H7 (cell line): Measurements from ENCODE around the gene SUOX. TPM values are rescaled to one million over a fixed set of nuclear protein-coding genes. Genes with fewer than 3 reads are reported as not detected.
"Not testable (repeated sequence)": the region's sequence is repeated elsewhere in the genome, so short reads cannot be mapped to it uniquely, and the experiment has no call there.

Source experiments
- DNase-seq: peaks from one replicate; pipeline ENCODE4 v3.0.0; 2012
- H3K27me3 ChIP-seq: 2 replicates; pipeline ENCODE4 v1.6.0; 2011; ENCODE audit warnings: mild to moderate bottlenecking, low read length; ENCODE audit not compliant: control insufficient read depth, insufficient read depth
- H3K36me3 ChIP-seq: replicated peaks from 2 replicates; pipeline ENCODE4 v1.5.1; 2011; ENCODE audit warnings: low read length; ENCODE audit not compliant: control insufficient read depth, insufficient read depth
- H3K4me3 ChIP-seq: 2 replicates; pipeline ENCODE4 v1.5.1; 2011; ENCODE audit warnings: low read depth, mild to moderate bottlenecking, control low read depth, low read length, moderate library complexity; ENCODE audit not compliant: insufficient read depth
- total RNA-seq: library from RNA; depleted of rRNA; stranded (reverse); fragments of >200 nt; shearing (Covaris generic); gene quantifications from 2 replicates; pipeline ENCODE4 v1.2.3, GENCODE V29; 2014

Gene SUOX
- total RNA-seq, 1 experiment from 2014 or later: 27.2 TPM

- Histone ChIP-seq H3K27me3 (no peaks in the 10 kb centered on the region), H3K4me3 (peak within 1 kb of the TSS; percentile 88), H3K36me3 (peaks cover 10% of the 10 kb centered on the region)
- DNase-seq: peak; percentile 96
These were observed 23.3 kb upstream of the SUOX start, which contains the start of gene RAB5B for GRCh38 chr12:55973599-55974307. RAB5B (plus strand) TSS chr12:55974078; CDS start chr12:55986961, 12,883 bp downstream.

- H3K27me3 ChIP-seq: no peaks in the 10 kb centered on the region
- peak; percentile 80 for DNase-seq
- peak overlapping the region; percentile 88 for H3K4me3 ChIP-seq
- H3K36me3 ChIP-seq: peaks cover 10% of the 10 kb centered on the region
These were observed 22.8 kb upstream of the SUOX start for GRCh38 chr12:55974308-55974730.

GRCh38 chr12:55978393-55978792 is 18.7 kb upstream of the SUOX start:
- Histone ChIP-seq H3K27me3 (no peaks in the 10 kb centered on the region), H3K36me3 (peaks cover 2% of the 10 kb centered on the region), H3K4me3 (no peak overlapping the region)
- no peak for DNase-seq

GRCh38 chr12:55979069-55979468 is 18.0 kb upstream of the SUOX start:
- Histone ChIP-seq H3K36me3 (peaks cover 2% of the 10 kb centered on the region), H3K27me3 (no peaks in the 10 kb centered on the region), H3K4me3 (no peak overlapping the region)
- DNase-seq: no peak

GRCh38 chr12:55981882-55982281 is 15.2 kb upstream of the SUOX start:
- not testable (repeated sequence) for H3K36me3 ChIP-seq, H3K27me3 ChIP-seq, H3K4me3 ChIP-seq, DNase-seq

- Histone ChIP-seq H3K36me3 (peaks cover 2% of the 10 kb centered on the region), H3K27me3 (no peaks in the 10 kb centered on the region), H3K4me3 (no peak overlapping the region)
- DNase-seq: no peak
These were observed 14.6 kb upstream of the SUOX start for GRCh38 chr12:55982319-55982936.

GRCh38 chr12:55983232-55983842 is 13.7 kb upstream of the SUOX start:
- no peak for DNase-seq
- H3K36me3 ChIP-seq: peaks cover 2% of the 10 kb centered on the region
- no peaks in the 10 kb centered on the region for H3K27me3 ChIP-seq
- H3K4me3 ChIP-seq: no peak overlapping the region

GRCh38 chr12:55984861-55985260 is 12.2 kb upstream of the SUOX start:
- no peak for DNase-seq
- Histone ChIP-seq H3K36me3 (peaks cover 7% of the 10 kb centered on the region), H3K27me3 (no peaks in the 10 kb centered on the region), H3K4me3 (no peak overlapping the region)

GRCh38 chr12:55985341-55985740 is 11.7 kb upstream of the SUOX start:
- H3K4me3 ChIP-seq: no peak overlapping the region
- DNase-seq: no peak
- H3K36me3 ChIP-seq: peaks cover 9% of the 10 kb centered on the region
- H3K27me3 ChIP-seq: no peaks in the 10 kb centered on the region

GRCh38 chr12:55985976-55986375 is 11.1 kb upstream of the SUOX start:
- H3K4me3 ChIP-seq, H3K27me3 ChIP-seq, DNase-seq: not testable (repeated sequence)
- H3K36me3 ChIP-seq: peaks cover 15% of the 10 kb centered on the region

GRCh38 chr12:55991110-55991509 is 6.0 kb upstream of the SUOX start:
- Histone ChIP-seq H3K4me3 (no peak overlapping the region), H3K36me3 (peaks cover 39% of the 10 kb centered on the region), H3K27me3 (no peaks in the 10 kb centered on the region)
- no peak for DNase-seq

GRCh38 chr12:55993230-55993853 is 3.7 kb upstream of the SUOX start:
- DNase-seq: no peak
- peaks cover 39% of the 10 kb centered on the region for H3K36me3 ChIP-seq

GRCh38 chr12:55995366-55995765 is 1.7 kb upstream of the SUOX start:
- Histone ChIP-seq H3K36me3 (peaks cover 32% of the 10 kb centered on the region), H3K27me3 (no peaks in the 10 kb centered on the region), H3K4me3 (no peak overlapping the region)
- DNase-seq: no peak

More at GRCh38 chr12:55993230-55993853, 3.7 kb upstream of the SUOX start:
- Histone ChIP-seq H3K27me3 (no peaks in the 10 kb centered on the region), H3K4me3 (no peak overlapping the region)

GRCh38 chr12:55996201-55996714 is 818 bp upstream of the SUOX start:
- peaks cover 23% of the 10 kb centered on the region for H3K36me3 ChIP-seq
- no peaks in the 10 kb centered on the region for H3K27me3 ChIP-seq
- DNase-seq: peak; percentile 61
- no peak overlapping the region for H3K4me3 ChIP-seq
